HFFc6 (cell line): ENCODE measurements around the gene THY1. TPM values are rescaled to one million over a fixed set of nuclear protein-coding genes. Genes with fewer than 3 reads are reported as not detected.

Source experiments
- DNase-seq: peaks from one replicate; pipeline ENCODE4 v3.0.0-alpha.2; 2018
- H3K27ac Mint-ChIP-seq: 2 replicates; pipeline ENCODE4 v1.8.0; 2020; ENCODE audit warnings: mild to moderate bottlenecking, mixed read lengths
- H3K27me3 Mint-ChIP-seq: 2 replicates; pipeline ENCODE4 v1.8.0; 2021; ENCODE audit warnings: mild to moderate bottlenecking, moderate library complexity, mixed read lengths; ENCODE audit not compliant: insufficient read depth
- H3K36me3 Mint-ChIP-seq: 2 replicates; pipeline ENCODE4 v1.8.0; 2021; ENCODE audit warnings: low read depth, mixed read lengths
- H3K4me1 Mint-ChIP-seq: 2 replicates; pipeline ENCODE4 v1.8.0; 2020; ENCODE audit warnings: low read depth, mixed read lengths
- H3K4me3 Mint-ChIP-seq: 2 replicates; pipeline ENCODE4 v1.8.0; 2020; ENCODE audit warnings: mild to moderate bottlenecking, moderate library complexity, mixed read lengths
- H3K9me3 Mint-ChIP-seq: 2 replicates; pipeline ENCODE4 v1.8.0; 2020; ENCODE audit warnings: mild to moderate bottlenecking, mixed read lengths
- CTCF ChIP-seq: fragments of 200-600 bp; sonication (generic); IDR thresholded peaks from 2 replicates; pipeline ENCODE4 v1.5.0; 2021; ENCODE audit warnings: antibody characterized with exemption, mild to moderate bottlenecking
- total RNA-seq, 6 experiments: library from RNA; stranded (reverse); fragmentation: NEBNext Ultra II Directional; extraction: Animal tissue kit (Norgen Biotek cat#: 25700); gene quantifications; 2 replicates in 1 of 6; 3 replicates in 5 of 6; pipeline ENCODE4 v1.2.3, GENCODE V29; 2021

THY1 gene
- total RNA-seq, 6 experiments from 2014 or later: 705 to 934 (median 790) TPM

- no peak overlapping the region for H3K4me3 Mint-ChIP-seq
- no peaks in the 10 kb centered on the region for H3K36me3 Mint-ChIP-seq
- no peak for TF ChIP-seq CTCF
- no peaks in the 10 kb centered on the region; the same call in none of the 2 replicates for H3K27me3 Mint-ChIP-seq
- no peaks in the 10 kb centered on the region for H3K9me3 Mint-ChIP-seq
- H3K27ac Mint-ChIP-seq: peak overlapping the region; percentile 69
- peak; percentile 77 for DNase-seq
- H3K4me1 Mint-ChIP-seq: peaks cover 39% of the 10 kb centered on the region
Measured at GRCh38 chr11:119375337-119376196, 47.4 kb downstream of the THY1 start.

DNA sequence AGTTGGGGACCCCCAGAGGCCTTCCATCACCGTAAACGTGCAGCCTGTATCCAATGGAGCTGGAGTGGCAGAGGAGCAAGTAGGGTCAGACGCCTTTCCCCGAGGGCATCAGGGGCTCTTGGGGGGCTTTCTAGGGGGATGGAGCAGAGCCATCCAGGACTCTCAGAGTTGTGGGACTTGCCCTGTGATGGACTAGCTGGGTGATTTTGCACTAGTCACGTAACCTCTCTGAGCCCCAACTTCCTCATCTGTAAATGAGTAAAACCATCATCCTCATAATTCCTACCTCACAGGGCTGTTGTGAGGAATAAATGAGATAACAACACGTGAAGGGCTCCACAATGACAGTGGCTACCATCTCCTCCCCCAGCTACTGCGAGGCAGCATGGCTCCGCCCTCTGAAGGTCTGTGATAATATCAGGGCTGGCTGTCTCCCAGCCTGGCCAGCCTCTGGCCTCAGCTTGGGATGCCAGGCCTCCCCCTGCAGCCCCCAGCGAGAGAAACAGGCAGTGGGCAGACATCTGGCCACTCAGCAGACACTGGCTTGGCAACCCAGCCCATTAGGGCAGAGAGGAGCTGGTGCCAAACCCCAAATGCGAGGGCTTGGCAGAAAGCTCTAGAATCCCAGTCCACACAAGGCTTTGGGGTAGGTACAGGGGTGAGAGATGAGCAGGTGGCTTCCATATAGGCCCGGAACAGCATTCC lies 48.2 kb downstream of the THY1 start:
- Mint-ChIP-seq H3K4me3 (no peak overlapping the region), H3K4me1 (peaks cover 39% of the 10 kb centered on the region), H3K27me3 (no peaks in the 10 kb centered on the region; the same call in none of the 2 replicates), H3K27ac (peak overlapping the region; percentile 69; the same call in 1 of the 2 replicates), H3K36me3 (no peaks in the 10 kb centered on the region), H3K9me3 (no peaks in the 10 kb centered on the region)
- peak; percentile 16 for DNase-seq
- TF ChIP-seq CTCF: no peak

DNA sequence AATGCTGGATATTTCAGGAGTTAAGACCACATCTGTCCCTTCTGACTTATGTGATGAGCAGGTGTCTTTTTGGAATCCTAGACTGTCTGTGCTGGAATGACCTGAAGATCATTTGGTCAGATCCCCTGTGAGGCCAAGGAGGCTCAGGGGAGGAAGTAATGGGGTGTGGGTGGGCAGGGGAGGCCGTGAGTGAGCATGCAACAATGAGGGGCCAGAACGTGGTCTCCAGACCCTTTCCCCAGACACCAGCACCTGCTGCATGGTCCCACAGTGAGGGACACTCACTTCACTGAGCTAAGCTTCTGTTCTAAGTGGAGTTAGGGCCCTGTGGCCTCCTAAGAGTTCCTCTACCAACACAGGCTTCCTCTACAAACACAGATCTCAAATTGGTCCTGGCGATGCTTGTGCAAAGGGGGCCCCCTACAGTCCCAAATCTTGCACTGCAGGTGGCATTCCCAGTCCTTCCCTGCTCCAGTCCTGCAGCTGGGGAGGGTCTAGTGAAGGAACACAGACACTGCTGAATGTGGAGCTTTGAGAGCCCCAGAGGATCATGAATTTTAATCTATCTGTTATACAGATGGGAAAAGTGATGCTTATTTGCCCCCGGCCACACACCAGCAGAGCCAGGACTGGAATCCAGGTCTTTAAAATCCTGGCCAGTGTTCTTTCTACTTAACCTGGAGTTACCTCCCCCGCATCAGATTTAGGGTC lies 48.9 kb downstream of the THY1 start:
- Mint-ChIP-seq H3K4me1 (peaks cover 39% of the 10 kb centered on the region), H3K36me3 (no peaks in the 10 kb centered on the region), H3K27ac (peak overlapping the region; percentile 18; the same call in 1 of the 2 replicates)

GRCh38 chr11:119373059-119373920 lies 49.7 kb downstream of the THY1 start:
- no peaks in the 10 kb centered on the region for H3K36me3 Mint-ChIP-seq
- H3K4me3 Mint-ChIP-seq: no peak overlapping the region
- no peaks in the 10 kb centered on the region; the same call in none of the 2 replicates for H3K27me3 Mint-ChIP-seq
- TF ChIP-seq CTCF: no peak
- H3K4me1 Mint-ChIP-seq: peaks cover 43% of the 10 kb centered on the region
- no peak for DNase-seq
- H3K9me3 Mint-ChIP-seq: no peaks in the 10 kb centered on the region
- H3K27ac Mint-ChIP-seq: no peak overlapping the region

More for the DNA sequence above, 48.9 kb downstream of the THY1 start:
- Mint-ChIP-seq H3K4me3 (no peak overlapping the region), H3K27me3 (no peaks in the 10 kb centered on the region; the same call in none of the 2 replicates), H3K9me3 (no peaks in the 10 kb centered on the region)
- TF ChIP-seq CTCF: peak; percentile 92
- DNase-seq: peak; percentile 66
